H9 (cell line): ENCODE data around the gene CERS5. TPM values are rescaled to one million over a fixed set of nuclear protein-coding genes. Genes with fewer than 3 reads are reported as not detected.

Experiments
- DNase-seq: peaks from one replicate; pipeline ENCODE4 v3.0.0-alpha.2; 2017
- H2AFZ ChIP-seq: one replicate; pipeline ENCODE4 v1.6.1; 2013; ENCODE audit warnings: mild to moderate bottlenecking, low read length, control low read depth, moderate library complexity
- H2AK5ac ChIP-seq: 2 replicates; pipeline ENCODE4 v1.6.1; 2013; ENCODE audit warnings: low read length, control low read depth, mixed read lengths; ENCODE audit not compliant: insufficient read length
- H2BK120ac ChIP-seq: one replicate; pipeline ENCODE4 v1.6.1; 2013; ENCODE audit warnings: low read depth, mild to moderate bottlenecking, low read length, control low read depth, inconsistent platforms; ENCODE audit not compliant: poor library complexity, severe bottlenecking
- H2BK12ac ChIP-seq: 2 replicates; pipeline ENCODE4 v1.6.1; 2013; ENCODE audit warnings: low read length, control low read depth, mixed read lengths, low read depth; ENCODE audit not compliant: insufficient read length
- H2BK15ac ChIP-seq: 2 replicates; pipeline ENCODE4 v1.6.1; 2013; ENCODE audit warnings: low read depth, low read length, control low read depth
- H2BK20ac ChIP-seq: one replicate; pipeline ENCODE4 v1.6.1; 2013; ENCODE audit warnings: low read depth, mild to moderate bottlenecking, low read length, control low read depth, inconsistent platforms; ENCODE audit not compliant: poor library complexity, severe bottlenecking
- H2BK5ac ChIP-seq: 2 replicates; pipeline ENCODE4 v1.6.1; 2013; ENCODE audit warnings: low read length, control low read depth, mixed read lengths; ENCODE audit not compliant: insufficient read length
- H3K14ac ChIP-seq: 2 replicates; pipeline ENCODE4 v1.6.1; 2013; ENCODE audit warnings: low read length, control low read depth; ENCODE audit not compliant: insufficient read depth
- H3K18ac ChIP-seq: 2 replicates; pipeline ENCODE4 v1.6.1; 2013; ENCODE audit warnings: low read depth, mild to moderate bottlenecking, mixed read lengths, low read length, control low read depth; ENCODE audit not compliant: insufficient read length
- H3K23ac ChIP-seq: 2 replicates; pipeline ENCODE4 v1.6.1; 2013; ENCODE audit warnings: low read length, control low read depth, mixed read lengths, low read depth; ENCODE audit not compliant: insufficient read length
- H3K23me2 ChIP-seq: 2 replicates; pipeline ENCODE4 v1.6.1; 2013; ENCODE audit warnings: low read depth, mild to moderate bottlenecking, mixed read lengths, low read length, control low read depth; ENCODE audit not compliant: insufficient read length, poor library complexity, severe bottlenecking
- H3K27ac ChIP-seq: 2 replicates; pipeline ENCODE4 v1.5.1; 2013; ENCODE audit warnings: low read length, control low read depth, mixed read lengths, low read depth; ENCODE audit not compliant: insufficient read length
- H3K27me3 ChIP-seq: 2 replicates; pipeline ENCODE4 v1.6.1; 2013; ENCODE audit warnings: low read length, control low read depth, inconsistent platforms; ENCODE audit not compliant: insufficient read depth
- H3K4ac ChIP-seq: 2 replicates; pipeline ENCODE4 v1.6.1; 2013; ENCODE audit warnings: low read depth, mild to moderate bottlenecking, control low read depth, inconsistent platforms, low read length, moderate library complexity
- H3K4me1 ChIP-seq: 2 replicates; pipeline ENCODE4 v1.6.1; 2013; ENCODE audit warnings: low read length, control low read depth, inconsistent platforms; ENCODE audit not compliant: insufficient read depth
- H3K4me2 ChIP-seq: 2 replicates; pipeline ENCODE4 v1.6.1; 2013; ENCODE audit warnings: low read length, control low read depth, mixed read lengths; ENCODE audit not compliant: insufficient read length, insufficient read depth
- H3K56ac ChIP-seq: 2 replicates; pipeline ENCODE4 v1.6.1; 2013; ENCODE audit warnings: low read depth, mild to moderate bottlenecking, mixed read lengths, low read length, control low read depth; ENCODE audit not compliant: insufficient read length
- H3K79me1 ChIP-seq: 2 replicates; pipeline ENCODE4 v1.6.1; 2013; ENCODE audit warnings: low read depth, mild to moderate bottlenecking, moderate library complexity, low read length, control low read depth, inconsistent platforms; ENCODE audit not compliant: insufficient read depth, poor library complexity, severe bottlenecking
- H3K79me2 ChIP-seq: 2 replicates; pipeline ENCODE4 v1.6.1; 2013; ENCODE audit warnings: low read length, control low read depth, inconsistent platforms; ENCODE audit not compliant: insufficient read depth
- H3K9ac ChIP-seq: 2 replicates; pipeline ENCODE4 v1.6.1; 2013; ENCODE audit warnings: low read length, control low read depth, mixed read lengths; ENCODE audit not compliant: insufficient read length; ENCODE audit errors: extremely low read depth
- H3K9me3 ChIP-seq: one replicate; pipeline ENCODE4 v1.6.1; 2013; ENCODE audit warnings: low read depth, low read length, inconsistent platforms; ENCODE audit not compliant: control insufficient read depth
- H3T11ph ChIP-seq: one replicate; pipeline ENCODE4 v1.6.1; 2013; ENCODE audit warnings: mild to moderate bottlenecking, low read length, control low read depth, inconsistent platforms
- H4K20me1 ChIP-seq: one replicate; pipeline ENCODE4 v1.6.1; 2013; ENCODE audit not compliant: control insufficient read depth, insufficient read length, insufficient read depth
- H4K5ac ChIP-seq: 2 replicates; pipeline ENCODE4 v1.6.1; 2013; ENCODE audit warnings: low read depth, mild to moderate bottlenecking, mixed read lengths, low read length, control low read depth; ENCODE audit not compliant: insufficient read length
- H4K8ac ChIP-seq: replicated peaks from 2 replicates; pipeline ENCODE4 v1.6.1; 2013; ENCODE audit warnings: low read length, control low read depth, mixed read lengths, low read depth; ENCODE audit not compliant: insufficient read length
- H4K91ac ChIP-seq: 2 replicates; pipeline ENCODE4 v1.6.1; 2013; ENCODE audit warnings: low read depth, mild to moderate bottlenecking, moderate library complexity, mixed read lengths, low read length, control low read depth; ENCODE audit not compliant: insufficient read length
- H3K27ac Mint-ChIP-seq, 3 experiments: 2 replicates in 2 of 3; 3 replicates in 1 of 3; pipeline ENCODE4 v1.8.0; 2020 to 2021; ENCODE audit warnings: mixed read lengths in 3 of 3, mild to moderate bottlenecking in 1 of 3, moderate library complexity in 1 of 3
- H3K27me3 Mint-ChIP-seq: 2 replicates; pipeline ENCODE4 v1.8.0; 2021; ENCODE audit warnings: low read depth, mild to moderate bottlenecking, moderate library complexity, mixed read lengths
- H3K36me3 Mint-ChIP-seq, 3 experiments: 2 replicates in 2 of 3; 3 replicates in 1 of 3; pipeline ENCODE4 v1.8.0; 2020 to 2021; ENCODE audit warnings: low read depth in 3 of 3, mixed read lengths in 3 of 3; ENCODE audit not compliant: insufficient read depth in 1 of 3
- H3K4me1 Mint-ChIP-seq, 2 experiments: 2 replicates each; pipeline ENCODE4 v1.8.0; 2020; ENCODE audit warnings: mixed read lengths in 2 of 2
- H3K4me3 Mint-ChIP-seq, 2 experiments: 2 replicates in 1 of 2; 3 replicates in 1 of 2; pipeline ENCODE4 v1.8.0; 2020 to 2021; ENCODE audit warnings: mild to moderate bottlenecking in 2 of 2, mixed read lengths in 2 of 2, moderate library complexity in 1 of 2
- H3K9me3 Mint-ChIP-seq, 2 experiments: 2 replicates in 1 of 2; 3 replicates in 1 of 2; pipeline ENCODE4 v1.8.0; 2020; ENCODE audit warnings: mild to moderate bottlenecking in 2 of 2, mixed read lengths in 2 of 2, moderate library complexity in 1 of 2
- WGBS: extraction: QIAGEN DNeasy Blood & Tissue Kit; methylation state at CpG from one replicate; pipeline ENCODE4 v1.1.7; 2013; ENCODE audit warnings: missing lambda C conversion rate, low lambda C conversion rate, mixed read lengths; ENCODE audit not compliant: insufficient read length; ENCODE audit errors: extremely low coverage; 5-methylcytosine and 5-hydroxymethylcytosine counted together
- total RNA-seq: library from RNA; stranded (reverse); gene quantifications from 2 replicates; pipeline ENCODE4 v1.2.1, GENCODE V29; 2021
- TF ChIP-seq, protein P1 (sequence below): fragments of 200-600 bp; sonication (generic); conservative IDR thresholded peaks from 3 replicates; pipeline ENCODE4 v1.8.0; 2021; ENCODE audit warnings: antibody characterized with exemption, mild to moderate bottlenecking

CERS5 gene
- total RNA-seq, 1 experiment from 2014 or later = 68.8 TPM

DNA sequence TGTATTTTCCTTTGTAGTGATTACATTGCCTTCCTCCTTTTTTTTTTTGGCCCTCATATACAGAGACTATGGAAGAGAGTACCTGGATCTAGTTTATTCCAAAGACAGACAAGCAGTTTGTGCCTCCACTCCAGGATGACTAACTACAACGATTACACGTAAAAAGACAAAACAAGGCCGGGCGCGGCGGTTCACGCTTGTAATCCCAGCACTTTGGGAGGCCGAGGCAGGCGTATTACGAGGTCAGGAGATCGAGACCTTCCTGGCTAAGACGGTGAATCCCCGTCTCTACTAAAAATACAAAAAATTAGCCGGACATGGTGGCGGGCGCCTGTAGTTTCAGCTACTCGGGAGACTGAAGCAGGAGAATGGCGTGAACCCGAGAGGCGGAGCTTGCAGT lies 2.2 kb downstream of the CERS5 start:
- no peak overlapping the region for H2AK5ac ChIP-seq
- H3K4me2 ChIP-seq = no peak overlapping the region
- Mint-ChIP-seq H3K27ac (peak overlapping the region in 2 of 3 experiments; percentile 20 to 56; a peak in 2 of 7 replicates), H3K36me3 (peaks cover 5 to 15% (median 7%) of the 10 kb centered on the region in 3 experiments), H3K4me3 (peak overlapping the region; percentile 91 to 98; a peak in 4 of 5 replicates), H3K4me1 (peaks cover 19 to 22% of the 10 kb centered on the region in 2 experiments), H3K9me3 (peaks cover 2% of the 10 kb centered on the region in 2 experiments), H3K27me3 (no peaks in the 10 kb centered on the region)
- H3K14ac ChIP-seq = no peak overlapping the region
- no CpG with 5 or more reads among the region's 20 CpGs for WGBS
- H2BK5ac ChIP-seq = no peak overlapping the region
- no peaks in the 10 kb centered on the region for H4K20me1 ChIP-seq
- H3K79me2 ChIP-seq = peaks cover 15% of the 10 kb centered on the region; the same call in 1 of the 2 replicates
- no peak overlapping the region for H4K5ac ChIP-seq
- H2BK12ac ChIP-seq = no peak overlapping the region
- H4K91ac ChIP-seq = no peak overlapping the region
- H2AFZ ChIP-seq = no peak overlapping the region
- H4K8ac ChIP-seq = no peak overlapping the region
- H2BK20ac ChIP-seq = no peak overlapping the region
- TF ChIP-seq, protein P1, sequence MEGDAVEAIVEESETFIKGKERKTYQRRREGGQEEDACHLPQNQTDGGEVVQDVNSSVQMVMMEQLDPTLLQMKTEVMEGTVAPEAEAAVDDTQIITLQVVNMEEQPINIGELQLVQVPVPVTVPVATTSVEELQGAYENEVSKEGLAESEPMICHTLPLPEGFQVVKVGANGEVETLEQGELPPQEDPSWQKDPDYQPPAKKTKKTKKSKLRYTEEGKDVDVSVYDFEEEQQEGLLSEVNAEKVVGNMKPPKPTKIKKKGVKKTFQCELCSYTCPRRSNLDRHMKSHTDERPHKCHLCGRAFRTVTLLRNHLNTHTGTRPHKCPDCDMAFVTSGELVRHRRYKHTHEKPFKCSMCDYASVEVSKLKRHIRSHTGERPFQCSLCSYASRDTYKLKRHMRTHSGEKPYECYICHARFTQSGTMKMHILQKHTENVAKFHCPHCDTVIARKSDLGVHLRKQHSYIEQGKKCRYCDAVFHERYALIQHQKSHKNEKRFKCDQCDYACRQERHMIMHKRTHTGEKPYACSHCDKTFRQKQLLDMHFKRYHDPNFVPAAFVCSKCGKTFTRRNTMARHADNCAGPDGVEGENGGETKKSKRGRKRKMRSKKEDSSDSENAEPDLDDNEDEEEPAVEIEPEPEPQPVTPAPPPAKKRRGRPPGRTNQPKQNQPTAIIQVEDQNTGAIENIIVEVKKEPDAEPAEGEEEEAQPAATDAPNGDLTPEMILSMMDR = no peak
- H3T11ph ChIP-seq = no peak overlapping the region
- no peak overlapping the region for H3K23ac ChIP-seq
- H2BK15ac ChIP-seq = no peak overlapping the region
- H3K23me2 ChIP-seq = peaks cover 6% of the 10 kb centered on the region
- no peak overlapping the region for H3K9ac ChIP-seq
- no peaks in the 10 kb centered on the region for H3K4me1 ChIP-seq
- H2BK120ac ChIP-seq = no peak overlapping the region
- no peak for DNase-seq
- H3K4ac ChIP-seq = no peak overlapping the region
- no peak overlapping the region for H3K27ac ChIP-seq
- no peak overlapping the region for H3K18ac ChIP-seq
- no peak overlapping the region for H3K56ac ChIP-seq
- no peaks in the 10 kb centered on the region for H3K79me1 ChIP-seq
- H3K27me3 ChIP-seq = no peaks in the 10 kb centered on the region
- H3K9me3 ChIP-seq = no peaks in the 10 kb centered on the region
